Kidney epithelial cell (primary cell): Measurements from ENCODE around the gene KRT1. TPM values are rescaled to one million over a fixed set of nuclear protein-coding genes. Genes with fewer than 3 reads are reported as not detected.

Experiments used
- DNase-seq: peaks from one replicate; pipeline ENCODE4 v3.0.0-alpha.2; 2010; ENCODE audit warnings: low read depth
- H3K27me3 ChIP-seq: 2 replicates; pipeline ENCODE4 v1.6.0; 2011; ENCODE audit warnings: low read length; ENCODE audit not compliant: control insufficient read depth, insufficient read depth
- H3K36me3 ChIP-seq: 2 replicates; pipeline ENCODE4 v1.5.1; 2011; ENCODE audit warnings: low read length; ENCODE audit not compliant: control insufficient read depth, insufficient read depth
- H3K4me3 ChIP-seq: 2 replicates; pipeline ENCODE4 v1.5.1; 2011; ENCODE audit warnings: low read depth, mild to moderate bottlenecking, control low read depth, low read length
- total RNA-seq: library from RNA; depleted of rRNA; stranded (reverse); fragments of >200 nt; gene quantifications from 2 replicates; pipeline ENCODE4 v1.2.3, GENCODE V29; 2015
- TF ChIP-seq, protein P1 (sequence below): IDR thresholded peaks from 2 replicates; pipeline ENCODE4 v1.5.1; 2011; ENCODE audit warnings: mild to moderate bottlenecking, moderate library complexity, low read length, control low read depth, inconsistent platforms; ENCODE audit not compliant: insufficient read depth, poor library complexity, severe bottlenecking

Gene KRT1
- not detected in 2 replicates for total RNA-seq

- peaks cover 10% of the 10 kb centered on the region for H3K27me3 ChIP-seq
- H3K36me3 ChIP-seq: no peaks in the 10 kb centered on the region
- no peak within 1 kb of the TSS for H3K4me3 ChIP-seq
- TF ChIP-seq, protein P1, sequence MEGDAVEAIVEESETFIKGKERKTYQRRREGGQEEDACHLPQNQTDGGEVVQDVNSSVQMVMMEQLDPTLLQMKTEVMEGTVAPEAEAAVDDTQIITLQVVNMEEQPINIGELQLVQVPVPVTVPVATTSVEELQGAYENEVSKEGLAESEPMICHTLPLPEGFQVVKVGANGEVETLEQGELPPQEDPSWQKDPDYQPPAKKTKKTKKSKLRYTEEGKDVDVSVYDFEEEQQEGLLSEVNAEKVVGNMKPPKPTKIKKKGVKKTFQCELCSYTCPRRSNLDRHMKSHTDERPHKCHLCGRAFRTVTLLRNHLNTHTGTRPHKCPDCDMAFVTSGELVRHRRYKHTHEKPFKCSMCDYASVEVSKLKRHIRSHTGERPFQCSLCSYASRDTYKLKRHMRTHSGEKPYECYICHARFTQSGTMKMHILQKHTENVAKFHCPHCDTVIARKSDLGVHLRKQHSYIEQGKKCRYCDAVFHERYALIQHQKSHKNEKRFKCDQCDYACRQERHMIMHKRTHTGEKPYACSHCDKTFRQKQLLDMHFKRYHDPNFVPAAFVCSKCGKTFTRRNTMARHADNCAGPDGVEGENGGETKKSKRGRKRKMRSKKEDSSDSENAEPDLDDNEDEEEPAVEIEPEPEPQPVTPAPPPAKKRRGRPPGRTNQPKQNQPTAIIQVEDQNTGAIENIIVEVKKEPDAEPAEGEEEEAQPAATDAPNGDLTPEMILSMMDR: no peak
- DNase-seq: no peak
Measured at GRCh38 chr12:52680363-52680762, at the start of gene KRT1. TSS of gene KRT1 (minus strand) at chr12:52680407. CDS start at chr12:52680348, 59 bp downstream.

DNA sequence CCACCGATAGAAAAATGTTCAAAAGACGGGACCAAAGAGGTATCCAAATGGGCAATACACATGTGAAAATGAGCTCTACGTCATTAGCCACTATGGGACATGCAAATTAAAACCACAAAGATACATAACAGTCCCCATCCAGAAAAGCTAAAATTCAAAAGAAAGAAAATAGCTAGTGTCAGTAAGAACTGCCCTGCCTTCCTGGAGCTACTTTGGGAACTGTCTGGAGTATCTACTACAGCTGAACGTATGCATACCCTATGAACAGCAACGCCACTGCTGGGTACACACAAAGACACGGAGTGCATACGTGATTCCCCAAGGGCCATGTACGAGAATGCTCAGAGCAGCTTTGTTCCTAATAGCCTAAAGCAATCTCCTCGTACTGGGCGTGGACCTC is 48.9 kb upstream of the KRT1 start:
- TF ChIP-seq, protein P1: no peak

DNA sequence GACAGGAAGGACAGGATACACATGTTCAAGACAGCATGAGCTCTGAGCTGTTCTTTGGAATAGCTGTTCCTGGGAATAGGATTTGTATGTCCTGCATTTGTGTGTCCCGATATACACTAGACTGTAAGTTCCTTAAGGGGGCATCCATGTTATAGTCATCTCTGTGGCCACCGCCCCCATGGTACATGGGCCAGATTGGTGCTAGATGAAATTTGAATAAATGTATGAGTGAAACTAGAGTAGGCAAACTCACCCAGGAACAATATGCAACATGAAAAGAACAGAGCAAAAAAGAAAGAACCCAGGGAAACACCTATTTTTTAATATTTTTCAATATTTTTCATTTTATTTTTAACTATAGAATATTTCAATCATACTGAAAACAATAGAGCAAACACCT is 48.2 kb upstream of the KRT1 start:
- H3K4me3 ChIP-seq: no peak overlapping the region
- no peaks in the 10 kb centered on the region for H3K36me3 ChIP-seq
- peaks cover 4% of the 10 kb centered on the region for H3K27me3 ChIP-seq
- DNase-seq: no peak
- TF ChIP-seq, protein P1: no peak

More for the DNA sequence above, 48.9 kb upstream of the KRT1 start:
- no peak for DNase-seq
- Histone ChIP-seq H3K27me3 (peaks cover 4% of the 10 kb centered on the region), H3K4me3 (no peak overlapping the region), H3K36me3 (no peaks in the 10 kb centered on the region)

GRCh38 chr12:52727037-52727436 is 46.8 kb upstream of the KRT1 start:
- TF ChIP-seq, protein P1: no peak
- Histone ChIP-seq H3K36me3 (no peaks in the 10 kb centered on the region), H3K4me3 (no peak overlapping the region), H3K27me3 (no peaks in the 10 kb centered on the region)
- no peak for DNase-seq

DNA sequence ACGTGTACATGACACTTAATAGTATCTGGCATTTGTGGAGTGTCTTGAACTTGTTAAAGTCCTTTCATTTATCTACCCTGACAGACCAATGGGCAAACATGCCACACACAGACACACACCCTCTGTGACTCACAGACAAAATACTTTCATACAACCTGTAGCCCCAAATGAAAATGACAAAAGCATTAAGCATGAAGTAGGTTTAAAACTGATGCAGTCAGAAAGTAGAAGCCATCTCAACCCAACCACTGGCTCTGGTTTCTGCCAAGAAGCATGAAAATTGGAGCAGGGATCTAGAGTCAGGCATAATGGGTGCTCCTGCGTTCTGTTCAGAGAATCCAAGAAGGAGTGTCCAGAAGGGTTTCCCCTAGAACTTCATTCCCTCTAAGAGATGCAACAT is 46.2 kb upstream of the KRT1 start:
- TF ChIP-seq, protein P1: no peak
- H3K27me3 ChIP-seq: no peaks in the 10 kb centered on the region
- H3K4me3 ChIP-seq: no peak overlapping the region
- no peaks in the 10 kb centered on the region for H3K36me3 ChIP-seq
- no peak for DNase-seq

DNA sequence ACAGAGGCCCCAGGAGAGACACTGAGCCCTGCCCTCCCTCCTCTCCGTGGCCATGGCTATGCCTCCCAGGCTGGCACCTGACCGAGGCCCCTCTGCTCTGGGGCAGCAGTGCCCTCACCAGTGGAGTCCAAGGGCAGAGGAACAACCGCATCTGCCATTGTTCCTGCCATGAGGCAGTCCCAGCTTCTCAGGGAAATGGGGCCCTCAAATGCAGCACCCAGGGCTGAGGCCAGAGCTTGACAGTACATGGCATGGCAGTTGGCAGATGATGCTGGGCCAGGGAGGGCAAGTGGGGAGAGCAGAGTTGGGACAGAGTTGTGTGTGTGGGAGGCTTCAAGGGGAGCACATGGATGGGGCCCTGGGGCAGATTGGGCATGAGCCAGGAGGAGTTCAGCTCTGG is 44.2 kb upstream of the KRT1 start:
- Histone ChIP-seq H3K27me3 (no peaks in the 10 kb centered on the region), H3K36me3 (no peaks in the 10 kb centered on the region), H3K4me3 (no peak overlapping the region)
- no peak for DNase-seq
- TF ChIP-seq, protein P1: no peak
